K562 (cell line): ENCODE data around the gene MYMK. TPM values are rescaled to one million over a fixed set of nuclear protein-coding genes. Genes with fewer than 3 reads are reported as not detected.

ENCODE experiments used
- ATAC-seq: fragments of 200-7000 bp; cut with Tn5 transposase; 3 replicates; pipeline ENCODE4 v1.9.1; 2020; ENCODE audit warnings: moderate library complexity
- BruUV-seq: library from RNA; stranded (reverse); fragments of 400-500 nt; replicated peaks from 2 replicates; lab custom pipeline; 2021; lab: Mats Ljungman, UMichigan
- CTCF ChIA-PET: fragments of 300-600 bp; formaldehyde crosslinking; extraction: SDS; loops from one replicate; lab custom pipeline; 2021; ENCODE audit warnings: low intra/inter-chr PET ratio; lab: Yijun Ruan, JAX
- POLR2A ChIA-PET: fragments of 300-600, 350-650 bp; sonication (Branson Sonifier 250); formaldehyde crosslinking; extraction: SDS; loops from one replicate; lab custom pipeline; 2021; ENCODE audit warnings: antibody characterized with exemption, inconsistent platforms; lab: Yijun Ruan, JAX
- DNase-seq, 4 experiments: peaks; one replicate each; pipeline versions ENCODE4 v3.0.0 to v3.0.0-alpha.2; 2011 to 2018; ENCODE audit warnings: low spot score in 3 of 4, mixed read lengths in 3 of 4; ENCODE audit errors: extremely low read depth in 1 of 4
- FAIRE-seq: peaks from 2 replicates; lab custom pipeline; 2011; peaks lifted over from hg19 to GRCh38; lab: Jason Lieb, UNC
- H2AFZ ChIP-seq: 2 replicates; pipeline ENCODE4 v1.6.0; 2011; ENCODE audit warnings: low read depth, low read length, control low read depth, inconsistent platforms
- H3K27ac ChIP-seq: fragments of 200-600 bp; 3 replicates; pipeline ENCODE4 v1.8.0; 2011; ENCODE audit warnings: low read depth, mild to moderate bottlenecking, control low read depth, inconsistent platforms, low read length, moderate library complexity, mixed read lengths; ENCODE audit errors: extremely low read depth
- H3K27me3 ChIP-seq, 2 experiments: fragments of 300-600 bp in 1 of 2; 2 replicates in 1 of 2; 3 replicates in 1 of 2; pipeline versions ENCODE4 v1.6.0 to v1.8.0; 2011; ENCODE audit warnings: inconsistent platforms in 2 of 2, low read length in 2 of 2, mild to moderate bottlenecking in 1 of 2, mixed read lengths in 1 of 2, moderate library complexity in 1 of 2; ENCODE audit not compliant: control insufficient read depth in 2 of 2, insufficient read depth in 2 of 2
- H3K36me3 ChIP-seq: fragments of 300-600 bp; 3 replicates; pipeline ENCODE4 v1.8.0; 2011; ENCODE audit warnings: mild to moderate bottlenecking, low read length, inconsistent platforms; ENCODE audit not compliant: control insufficient read depth, insufficient read depth
- H3K4me1 ChIP-seq, 2 experiments: fragments of 200-600 bp in 1 of 2; replicated peaks in 1 of 2; 2 replicates in 1 of 2; 3 replicates in 1 of 2; pipeline versions ENCODE4 v1.5.1 to v1.8.0; 2011; ENCODE audit warnings: inconsistent platforms in 2 of 2, low read length in 2 of 2, mild to moderate bottlenecking in 1 of 2, mixed read lengths in 1 of 2, moderate library complexity in 1 of 2; ENCODE audit not compliant: control insufficient read depth in 2 of 2, insufficient read depth in 2 of 2
- H3K4me2 ChIP-seq: 2 replicates; pipeline ENCODE4 v1.6.1; 2011; ENCODE audit warnings: low read length, control low read depth, inconsistent platforms, mixed read lengths; ENCODE audit not compliant: insufficient read depth
- H3K4me3 ChIP-seq: fragments of 200-600 bp; sonication (generic), shearing (Covaris generic); 2 replicates; pipeline ENCODE4 v1.5.1; 2016; ENCODE audit warnings: control low read depth, inconsistent platforms
- H3K79me2 ChIP-seq: fragments of 200-600 bp; 3 replicates; pipeline ENCODE4 v1.8.0; 2011; ENCODE audit warnings: low read length, inconsistent platforms; ENCODE audit not compliant: control insufficient read depth, insufficient read depth
- H3K9ac ChIP-seq, 2 experiments: 2 replicates each; pipeline versions ENCODE4 v1.6.0 to v1.6.1; 2011; ENCODE audit warnings: low read depth in 2 of 2, low read length in 2 of 2, control low read depth in 1 of 2, inconsistent platforms in 1 of 2, mild to moderate bottlenecking in 1 of 2, mixed read lengths in 1 of 2; ENCODE audit not compliant: insufficient read depth in 1 of 2
- H3K9me1 ChIP-seq: one replicate; pipeline ENCODE4 v1.6.0; 2011; ENCODE audit warnings: inconsistent platforms, mild to moderate bottlenecking, low read length, moderate library complexity; ENCODE audit not compliant: control insufficient read depth, insufficient read depth
- H3K9me3 ChIP-seq: replicated peaks from 2 replicates; pipeline ENCODE4 v1.5.1; 2011; ENCODE audit warnings: low read depth, low read length, inconsistent platforms; ENCODE audit not compliant: control insufficient read depth, insufficient read depth
- H4K20me1 ChIP-seq: replicated peaks from 2 replicates; pipeline ENCODE4 v1.6.1; 2011; ENCODE audit warnings: low read length, inconsistent platforms, mixed read lengths; ENCODE audit not compliant: control insufficient read depth, insufficient read depth
- CHCHD3 ChIP-seq: fragments of 250-450 bp; sonication (Bioruptor Pico); IDR thresholded peaks from 2 replicates; pipeline ENCODE4 v2.1.2; 2022; ENCODE audit warnings: mild to moderate bottlenecking
- FOXA1 ChIP-seq: fragments of 450-650 bp; IDR thresholded peaks from 2 replicates; pipeline ENCODE4 v1.6.1; 2016; ENCODE audit warnings: mild to moderate bottlenecking, borderline replicate concordance
- HNRNPH1 ChIP-seq: fragments of 200-400 bp; formaldehyde crosslinking; optimal IDR thresholded peaks from 2 replicates; pipeline ENCODE3; 2017; ENCODE audit warnings: low read depth, mild to moderate bottlenecking, low read length, moderate library complexity
- KLF6 ChIP-seq: fragments of 250-450 bp; sonication (Bioruptor Pico); IDR thresholded peaks from 2 replicates; pipeline ENCODE4 v1.4.0; 2020; ENCODE audit warnings: mild to moderate bottlenecking, moderate library complexity, borderline replicate concordance
- NFATC3 ChIP-seq: fragments of 450-650 bp; IDR thresholded peaks from 2 replicates; pipeline ENCODE4 v1.6.1; 2017; ENCODE audit warnings: mild to moderate bottlenecking
- RFX7 ChIP-seq: fragments of 250-450 bp; sonication (Bioruptor Pico); IDR thresholded peaks from 2 replicates; pipeline ENCODE4 v1.5.1; 2021; ENCODE audit warnings: mild to moderate bottlenecking
- SMAD3 ChIP-seq: fragments of 450-650 bp; formaldehyde crosslinking; conservative IDR thresholded peaks from 2 replicates; pipeline ENCODE4 v1.4.0; 2020; ENCODE audit warnings: mild to moderate bottlenecking
- SMARCA4 ChIP-seq: fragments of 450-650 bp; IDR thresholded peaks from 2 replicates; pipeline ENCODE4 v1.6.1; 2016
- SMARCC2 ChIP-seq: fragments of 450-650 bp; IDR thresholded peaks from 2 replicates; pipeline ENCODE4 v1.6.1; 2017; ENCODE audit warnings: antibody characterized with exemption, moderate library complexity, mild to moderate bottlenecking, low read depth
- STAT6 ChIP-seq: sonication (generic); formaldehyde crosslinking; IDR thresholded peaks from 2 replicates; pipeline ENCODE4 v1.8.1; 2023; ENCODE audit warnings: mild to moderate bottlenecking, missing genetic modification reagents
- TAF7 ChIP-seq: fragments of 450-650 bp; IDR thresholded peaks from 2 replicates; pipeline ENCODE4 v1.6.1; 2016; ENCODE audit warnings: missing genetic modification characterization, missing compliant biosample characterization
- ZBTB34 ChIP-seq: fragments of 250-450 bp; sonication (Bioruptor Pico); IDR thresholded peaks from 2 replicates; pipeline ENCODE4 v1.8.0; 2021; ENCODE audit warnings: mild to moderate bottlenecking, moderate library complexity
- ZFP30 ChIP-seq: fragments of 250-450 bp; sonication (Bioruptor Pico); IDR thresholded peaks from 2 replicates; pipeline ENCODE4 v1.8.0; 2022; ENCODE audit warnings: moderate library complexity, mild to moderate bottlenecking, inconsistent platforms, borderline replicate concordance
- ZNF717 ChIP-seq: fragments of 250-450 bp; sonication (Bioruptor Pico); IDR thresholded peaks from 2 replicates; pipeline ENCODE4 v1.5.0; 2021
- WGBS: fragments of 100-300 bp; shearing (Covaris generic); methylation state at CpG from one replicate; pipeline ENCODE4 v1.1.6; 2016; ENCODE audit warnings: low coverage, mixed read lengths; ENCODE audit not compliant: insufficient coverage; ENCODE audit errors: missing lambda C conversion rate; 5-methylcytosine and 5-hydroxymethylcytosine counted together
- in situ Hi-C: fragments of 300-500 bp; cut with MboI; formaldehyde crosslinking; loops from 4 replicates; pipeline ENCODE4 v1.15.0; 2018; ENCODE audit warnings: inconsistent platforms, mixed read lengths
- intact Hi-C: fragments of 100-400 bp; cut with micrococcal nuclease; formaldehyde crosslinking; loops from 2 replicates; pipeline ENCODE4 v1.14.2; 2022
- polyA plus RNA-seq, 8 experiments: library from polyadenylated mRNA; depleted of rRNA in 4 of 8; stranded (reverse) in 5 of 8; unstranded in 3 of 8; fragments of >200 nt; fragmentation: Nextera tagmentation in 2 of 8; fragmentation: Illumina TruSeq in 1 of 8; extraction: Ambion mirVana in 2 of 8; extraction: Trizol in 1 of 8; gene quantifications; 2 replicates each; pipeline versions ENCODE4 v1.2.1 to v1.2.3, GENCODE V29; 2011 to 2014; ENCODE audit warnings: inconsistent platforms in 1 of 8, missing spikeins in 1 of 8
- total RNA-seq, 7 experiments: library from RNA; depleted of rRNA in 6 of 7; stranded (reverse); fragments of >200 nt in 6 of 7; fragmentation: Illumina TruSeq in 2 of 7; extraction: Trizol in 2 of 7; gene quantifications; 2 replicates each; pipeline versions ENCODE4 v1.2.1 to v1.2.3, GENCODE V29; 2011 to 2021; ENCODE audit warnings: low replicate concordance in 1 of 7
- TF ChIP-seq, protein P1 (sequence below): sonication (generic); formaldehyde crosslinking; IDR thresholded peaks from 2 replicates; pipeline ENCODE4 v1.8.0; 2022; ENCODE audit warnings: mild to moderate bottlenecking, missing genetic modification reagents

Gene MYMK
- total and polyA plus RNA-seq, 9 of the 15 experiments (the other 6 are each of a cell fraction or from before 2014, with no cell fraction given) = not detected

- TF ChIP-seq ZBTB34 (CRISPR knock-in tag) (no peak), RFX7 (CRISPR knock-in tag) (no peak), NFATC3 (no peak), TAF7 (tag) (no peak)
- TF ChIP-seq, all 486 proteins: peak for 0
These were observed 24.9 kb downstream of the MYMK start (continued) for GRCh38 chr9:133499892-133500270.

GRCh38 chr9:133499132-133499891 is 25.4 kb downstream of the MYMK start:
- Histone ChIP-seq H2AFZ (no peak overlapping the region), H4K20me1 (no peaks in the 10 kb centered on the region), H3K36me3 (no peaks in the 10 kb centered on the region), H3K9me1 (no peaks in the 10 kb centered on the region), H3K9ac (no peak overlapping the region), H3K4me2 (no peak overlapping the region), H3K27ac (no peak overlapping the region), H3K9me3 (no peaks in the 10 kb centered on the region; the same call in 1 of the 2 replicates), H3K4me3 (no peak overlapping the region), H3K4me1 (peaks cover 0 to 11% of the 10 kb centered on the region in 2 experiments; a peak in 1 of 5 replicates), H3K27me3 (peaks cover 6 to 55% of the 10 kb centered on the region in 2 experiments; a peak in 4 of 5 replicates), H3K79me2 (no peaks in the 10 kb centered on the region)
- no TSS peak for BruUV-seq
- 2% methylated on average over 17 of the region's 19 CpGs for WGBS
- in situ Hi-C loops (no loop called here), intact Hi-C loops (no loop called here)
- DNase-seq (no peak), FAIRE-seq (no peak), ATAC-seq (no peak)
- POLR2A ChIA-PET = interaction anchor here (0.6 to 0.8 kb wide), 5 partner anchors 11 to 143 kb away, joined by 3 to 5 read pairs (median 3); partner anchors contain the start of gene CACFD1
- CTCF ChIA-PET = no interaction called here
- TF ChIP-seq ZNF717 (CRISPR knock-in tag) (no peak), HNRNPH1 (no peak), SMAD3 (CRISPR knock-in tag) (no peak), KLF6 (CRISPR knock-in tag) (no peak), CHCHD3 (CRISPR knock-in tag) (no peak), FOXA1 (no peak), STAT6 (no peak), SMARCA4 (no peak), SMARCC2 (no peak), ZFP30 (CRISPR knock-in tag) (no peak)
- TF ChIP-seq, protein P1, sequence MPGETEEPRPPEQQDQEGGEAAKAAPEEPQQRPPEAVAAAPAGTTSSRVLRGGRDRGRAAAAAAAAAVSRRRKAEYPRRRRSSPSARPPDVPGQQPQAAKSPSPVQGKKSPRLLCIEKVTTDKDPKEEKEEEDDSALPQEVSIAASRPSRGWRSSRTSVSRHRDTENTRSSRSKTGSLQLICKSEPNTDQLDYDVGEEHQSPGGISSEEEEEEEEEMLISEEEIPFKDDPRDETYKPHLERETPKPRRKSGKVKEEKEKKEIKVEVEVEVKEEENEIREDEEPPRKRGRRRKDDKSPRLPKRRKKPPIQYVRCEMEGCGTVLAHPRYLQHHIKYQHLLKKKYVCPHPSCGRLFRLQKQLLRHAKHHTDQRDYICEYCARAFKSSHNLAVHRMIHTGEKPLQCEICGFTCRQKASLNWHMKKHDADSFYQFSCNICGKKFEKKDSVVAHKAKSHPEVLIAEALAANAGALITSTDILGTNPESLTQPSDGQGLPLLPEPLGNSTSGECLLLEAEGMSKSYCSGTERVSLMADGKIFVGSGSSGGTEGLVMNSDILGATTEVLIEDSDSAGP (CRISPR knock-in tag) = no peak
